HG02642 (cell line): ENCODE data around the gene NOX5.
"Not testable (repeated sequence)": the region's sequence is repeated elsewhere in the genome, so short reads cannot be mapped to it uniquely, and the experiment has no call there.

Experiments
- ATAC-seq: cut with Tn5 transposase; IDR thresholded peaks from one replicate; pipeline ENCODE4 v1.9.1; 2021; ENCODE audit warnings: mild to moderate bottlenecking; ENCODE audit not compliant: unreplicated experiment, poor library complexity

The NOX5 gene, protein sequence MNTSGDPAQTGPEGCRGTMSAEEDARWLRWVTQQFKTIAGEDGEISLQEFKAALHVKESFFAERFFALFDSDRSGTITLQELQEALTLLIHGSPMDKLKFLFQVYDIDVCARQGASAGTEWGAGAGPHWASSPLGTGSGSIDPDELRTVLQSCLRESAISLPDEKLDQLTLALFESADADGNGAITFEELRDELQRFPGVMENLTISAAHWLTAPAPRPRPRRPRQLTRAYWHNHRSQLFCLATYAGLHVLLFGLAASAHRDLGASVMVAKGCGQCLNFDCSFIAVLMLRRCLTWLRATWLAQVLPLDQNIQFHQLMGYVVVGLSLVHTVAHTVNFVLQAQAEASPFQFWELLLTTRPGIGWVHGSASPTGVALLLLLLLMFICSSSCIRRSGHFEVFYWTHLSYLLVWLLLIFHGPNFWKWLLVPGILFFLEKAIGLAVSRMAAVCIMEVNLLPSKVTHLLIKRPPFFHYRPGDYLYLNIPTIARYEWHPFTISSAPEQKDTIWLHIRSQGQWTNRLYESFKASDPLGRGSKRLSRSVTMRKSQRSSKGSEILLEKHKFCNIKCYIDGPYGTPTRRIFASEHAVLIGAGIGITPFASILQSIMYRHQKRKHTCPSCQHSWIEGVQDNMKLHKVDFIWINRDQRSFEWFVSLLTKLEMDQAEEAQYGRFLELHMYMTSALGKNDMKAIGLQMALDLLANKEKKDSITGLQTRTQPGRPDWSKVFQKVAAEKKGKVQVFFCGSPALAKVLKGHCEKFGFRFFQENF

DNA sequence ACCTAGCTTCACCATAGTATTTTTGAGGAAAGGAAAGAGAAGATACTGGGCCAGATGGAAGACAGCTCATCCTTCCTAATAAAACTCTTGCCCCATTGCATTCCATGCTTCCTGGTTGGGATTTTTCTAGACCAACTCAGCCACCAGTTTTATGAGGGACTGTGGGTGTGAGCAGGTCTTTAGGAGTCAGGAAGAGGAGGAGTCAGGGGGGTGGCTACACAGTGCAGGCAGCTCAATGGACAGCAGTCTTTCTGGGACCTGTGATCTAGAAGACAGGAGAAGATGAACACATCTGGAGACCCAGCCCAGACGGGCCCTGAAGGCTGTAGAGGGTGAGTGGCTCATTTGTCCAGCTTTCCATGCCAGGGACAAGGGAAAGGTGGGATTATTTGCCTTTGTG, at the start of gene NOX5:
NOX5 (plus strand) TSS at position 242 of the 400 bp plus-strand sequence; CDS start at position 283, 41 bp downstream.
- ATAC-seq = no peak

DNA sequence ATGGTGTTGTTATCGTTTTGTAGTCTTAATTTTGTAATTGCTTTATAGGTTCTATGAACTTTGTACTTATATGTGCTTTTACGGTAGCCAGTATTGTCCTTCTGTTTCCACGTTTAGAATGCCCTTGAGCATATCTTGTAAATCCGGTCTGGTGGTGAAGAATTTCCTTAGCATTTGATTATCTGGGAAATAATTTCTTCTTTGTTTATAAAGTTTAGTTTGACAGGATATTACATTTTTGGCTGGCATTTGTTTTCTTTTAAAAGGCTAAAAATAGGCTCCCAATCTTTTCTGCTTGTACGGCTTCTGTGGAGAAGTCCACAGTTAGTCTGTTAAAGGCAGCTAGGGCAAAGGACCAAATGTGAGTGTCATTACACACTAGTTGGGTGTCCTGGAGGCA, 47.5 kb upstream of the NOX5 start:
- no peak for ATAC-seq

DNA sequence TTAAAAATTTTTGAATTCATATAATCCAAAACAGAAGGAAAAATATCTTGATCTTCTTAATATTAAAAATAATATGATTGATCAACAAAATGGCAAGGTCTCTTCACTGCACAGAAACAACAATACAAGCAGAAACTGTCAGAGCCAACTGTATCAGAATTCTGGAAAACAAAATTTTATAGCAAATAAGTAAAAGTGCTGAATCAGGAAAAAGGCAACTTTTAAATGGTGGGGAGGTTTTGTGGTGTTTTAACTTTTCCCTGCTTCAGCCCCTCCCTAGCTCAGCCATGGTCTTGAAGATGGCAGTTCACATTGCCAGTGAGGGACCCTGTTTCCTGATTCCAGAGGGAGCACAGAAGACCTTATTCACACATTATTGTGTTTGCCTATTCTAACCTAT, 46.5 kb upstream of the NOX5 start:
- no peak for ATAC-seq

DNA sequence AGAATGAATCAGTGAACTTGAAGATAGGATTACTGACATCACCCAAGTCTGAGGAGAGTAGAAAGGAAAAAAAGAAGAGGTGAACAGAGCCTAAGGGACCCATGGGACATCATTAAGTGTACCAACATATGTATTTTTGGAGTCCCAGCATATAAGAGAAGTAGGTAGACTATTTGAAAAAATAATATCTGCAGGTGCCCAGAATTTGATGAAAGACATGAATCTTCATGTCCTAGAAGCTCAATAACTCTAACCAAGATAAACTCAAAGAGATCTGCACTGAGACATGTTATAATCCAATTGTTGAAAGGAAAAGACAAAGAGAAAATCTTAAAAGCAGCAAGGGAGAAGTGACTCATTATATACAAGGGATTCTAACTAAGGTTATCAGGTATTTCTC, 45.2 kb upstream of the NOX5 start:
- ATAC-seq = no peak

DNA sequence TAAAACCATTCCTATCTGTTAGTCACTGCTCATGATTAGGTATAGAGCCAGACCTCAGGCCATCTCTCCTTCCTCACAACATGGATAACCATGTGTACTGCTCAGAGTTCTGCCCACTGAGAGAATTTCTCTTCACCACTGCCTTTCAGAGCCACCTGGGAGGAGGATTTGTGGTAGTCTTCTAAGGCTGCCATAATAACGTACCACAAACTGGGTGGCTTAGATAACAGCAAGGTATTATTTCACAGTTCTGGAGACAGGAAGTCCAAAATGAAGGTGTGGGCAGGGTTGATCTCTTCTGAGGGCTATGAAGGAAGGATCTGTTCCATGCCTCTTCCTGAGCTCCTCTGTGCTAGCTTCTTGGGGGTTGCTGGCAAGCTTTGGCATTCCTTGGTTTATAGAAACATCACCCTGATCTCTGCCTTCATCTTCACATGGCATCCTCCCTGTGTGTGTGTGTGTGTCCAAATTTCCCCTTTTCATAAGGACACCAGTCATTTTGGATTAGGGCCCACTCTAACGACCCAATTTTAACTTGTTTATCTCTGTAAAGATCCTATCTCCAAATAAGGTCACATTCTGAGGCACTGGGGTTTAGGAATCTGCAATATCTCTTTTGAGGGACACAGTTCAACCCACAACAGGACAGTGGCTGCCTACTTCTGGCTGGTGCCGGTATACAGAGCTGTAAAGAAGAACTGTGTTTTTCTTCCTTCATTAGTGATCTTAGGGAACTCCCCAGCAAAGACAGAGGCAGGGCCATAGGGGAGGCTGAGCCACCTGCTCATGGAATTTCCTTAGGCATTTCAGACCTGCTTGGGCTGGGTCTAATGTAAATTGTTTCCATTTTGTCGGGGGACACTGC, 42.1 kb upstream of the NOX5 start:
- ATAC-seq = no peak

DNA sequence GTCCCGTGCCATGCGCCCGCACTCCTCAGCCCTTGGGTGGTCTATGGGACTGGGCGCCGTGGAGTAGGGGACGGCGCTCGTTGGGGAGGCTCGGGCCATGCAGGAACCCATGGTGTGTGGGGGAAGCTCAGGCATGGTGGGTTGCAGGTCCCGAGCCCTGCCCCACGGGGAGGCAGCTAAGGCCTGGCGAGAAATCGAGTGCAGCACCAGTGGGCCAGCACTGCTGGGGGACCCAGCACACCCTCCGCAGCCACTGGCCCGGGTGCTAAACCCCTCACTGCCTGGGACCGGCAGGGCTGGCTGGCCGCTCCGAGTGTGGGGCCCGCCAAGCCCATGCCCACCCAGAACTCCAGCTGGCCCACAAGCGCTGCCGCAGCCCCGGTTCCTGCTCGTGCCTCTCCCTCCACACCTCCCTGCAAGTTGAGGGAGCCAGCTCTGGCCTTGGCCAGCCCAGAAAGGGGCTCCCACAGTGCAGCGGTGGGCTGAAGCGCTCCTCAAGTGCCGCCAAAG, 38.8 kb upstream of the NOX5 start:
- ATAC-seq = not testable (repeated sequence)

DNA sequence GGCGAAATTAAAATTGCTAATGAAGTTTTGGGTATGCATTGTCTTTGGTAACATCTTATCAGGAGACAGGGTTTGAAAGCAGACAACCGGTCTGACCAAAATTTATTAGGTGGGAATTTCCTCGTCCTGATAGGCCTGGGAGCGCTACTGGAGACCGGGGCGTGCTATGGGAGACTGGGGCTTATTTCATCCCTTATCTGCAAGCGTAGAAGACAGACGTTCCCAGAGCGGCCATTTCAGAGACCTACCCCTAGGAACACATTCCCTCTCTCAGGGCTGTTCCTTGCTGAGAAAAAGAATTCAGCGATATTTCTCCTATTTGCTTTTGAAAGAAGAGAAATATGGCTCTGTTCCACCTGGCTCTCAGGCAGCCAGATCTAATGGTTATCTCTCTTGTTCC, 37.1 kb upstream of the NOX5 start:
- not testable (repeated sequence) for ATAC-seq

DNA sequence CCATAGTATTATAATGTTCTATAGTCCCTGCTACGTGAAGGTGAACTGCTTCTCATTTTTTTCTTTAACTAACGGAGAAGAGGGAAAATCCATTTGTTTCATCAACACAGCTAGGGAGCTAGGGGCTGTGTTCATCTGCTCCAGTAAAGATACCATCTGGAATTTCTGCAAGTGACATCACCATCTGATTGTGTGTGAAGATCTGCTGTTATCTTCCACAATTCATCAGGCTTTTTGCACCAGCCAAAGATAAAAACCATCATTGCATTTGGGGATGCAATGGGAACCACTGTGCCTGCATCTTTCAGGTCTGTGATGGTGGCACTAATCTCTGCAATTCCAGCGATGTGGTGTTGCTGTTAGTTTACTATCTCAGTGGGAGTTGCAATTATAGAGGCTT, 35.5 kb upstream of the NOX5 start:
- ATAC-seq = no peak

DNA sequence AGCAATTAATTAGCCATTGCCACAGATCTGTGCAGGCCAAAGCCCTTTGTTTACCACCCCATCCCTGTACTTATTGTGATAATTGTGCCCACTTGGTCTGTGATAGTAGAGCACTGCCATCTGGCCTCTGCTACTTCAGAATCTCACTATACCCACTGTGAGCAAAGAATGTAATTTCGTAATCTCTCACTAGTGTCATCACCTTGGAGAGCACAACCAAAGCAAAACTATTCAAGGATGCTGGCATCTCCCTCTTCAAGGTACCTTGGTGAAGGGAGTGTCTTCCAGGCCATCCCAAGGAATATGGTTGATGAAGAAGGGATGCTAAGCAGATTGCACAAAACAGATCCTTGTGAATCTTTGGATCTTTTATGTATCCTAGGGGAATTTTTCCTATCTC, 34.7 kb upstream of the NOX5 start:
- no peak for ATAC-seq

DNA sequence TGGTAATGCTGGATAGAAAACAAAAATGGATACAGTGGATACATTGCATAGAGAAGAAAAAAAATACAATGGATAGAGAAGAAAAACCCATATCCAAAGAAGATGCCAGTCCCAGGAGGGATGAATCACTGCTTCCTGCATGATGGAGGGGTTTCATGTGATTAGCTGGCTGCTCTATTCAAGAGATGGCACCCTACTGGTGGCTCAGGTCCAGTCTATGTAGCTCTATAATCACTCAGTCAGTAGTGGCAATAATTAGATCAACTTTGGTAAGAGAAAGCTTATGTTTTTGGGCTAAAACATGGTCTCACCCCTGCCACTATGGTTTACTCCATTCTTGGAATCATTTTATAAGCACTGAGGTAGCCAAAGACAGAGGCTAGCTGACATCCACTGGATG, 33.7 kb upstream of the NOX5 start:
- no peak for ATAC-seq

DNA sequence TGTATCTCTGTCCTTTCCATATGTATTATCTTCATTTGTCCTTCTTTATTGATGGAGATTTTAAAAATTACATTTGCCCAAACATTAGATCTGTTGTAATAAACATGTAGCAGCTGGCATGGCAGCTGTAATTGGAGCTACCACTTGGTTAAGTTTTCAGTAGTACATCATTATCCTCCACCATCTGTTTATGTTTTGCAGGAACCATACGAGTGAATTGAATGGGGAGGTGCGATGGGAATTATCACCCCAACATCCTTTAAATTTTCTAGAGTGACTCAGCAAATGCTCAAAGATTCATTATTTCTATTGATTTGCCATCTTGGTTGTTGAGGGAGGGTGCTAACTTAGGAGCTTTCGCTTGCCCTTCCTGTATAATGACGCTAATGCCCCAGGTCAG, 32.6 kb upstream of the NOX5 start:
- no peak for ATAC-seq

DNA sequence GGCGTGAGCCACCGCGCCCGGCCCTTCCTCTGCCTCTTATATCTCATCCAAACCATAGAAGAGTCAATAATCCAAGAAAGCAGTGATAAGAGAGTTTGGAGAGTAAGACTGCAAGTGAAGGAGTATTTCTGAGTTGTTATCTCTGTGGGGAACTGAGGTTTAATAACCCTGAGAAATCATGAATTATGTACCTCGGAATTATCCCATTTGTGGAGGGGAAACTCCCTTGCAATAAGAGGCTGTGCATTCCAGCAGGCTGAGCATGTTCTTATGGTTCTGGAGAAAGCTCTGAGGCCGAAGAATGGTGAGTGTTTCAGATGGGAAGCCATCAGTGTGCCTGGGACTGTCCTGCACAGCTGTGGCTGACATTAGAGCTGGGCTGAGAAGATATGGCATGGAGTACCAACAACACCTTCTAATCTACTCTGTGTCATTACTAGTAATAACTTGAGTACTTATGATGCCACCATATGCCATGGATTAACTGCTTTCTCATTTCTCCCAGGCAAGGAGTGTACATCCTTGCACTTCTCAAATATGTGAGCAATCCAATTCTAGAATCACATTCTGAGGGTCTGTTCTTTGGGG, 31.4 kb upstream of the NOX5 start:
- no peak for ATAC-seq

DNA sequence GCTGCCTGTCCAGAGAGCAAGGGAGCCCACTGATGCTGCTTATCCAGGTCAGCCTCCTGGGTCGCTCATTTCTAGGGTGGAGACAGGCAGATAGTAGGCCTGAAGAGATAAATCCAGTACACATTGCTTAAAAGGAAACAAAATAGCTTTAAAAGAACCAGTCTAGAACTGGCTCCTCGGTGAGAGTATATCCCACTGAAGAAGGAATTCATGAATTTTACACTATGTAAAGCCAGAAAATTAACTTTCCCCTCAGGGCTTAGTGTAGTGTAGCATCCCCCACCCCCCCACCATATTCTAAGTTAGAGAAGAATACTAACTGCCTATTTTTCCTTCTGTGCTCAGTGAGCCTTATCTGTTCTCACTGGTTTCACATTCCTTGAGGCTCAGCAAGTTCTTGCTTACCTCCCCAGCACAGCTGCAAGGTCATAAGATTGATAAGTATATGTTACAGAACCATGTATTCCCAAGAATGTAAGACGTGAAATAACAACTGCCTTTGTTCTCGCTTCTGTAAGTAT, 30.5 kb upstream of the NOX5 start:
- no peak for ATAC-seq

DNA sequence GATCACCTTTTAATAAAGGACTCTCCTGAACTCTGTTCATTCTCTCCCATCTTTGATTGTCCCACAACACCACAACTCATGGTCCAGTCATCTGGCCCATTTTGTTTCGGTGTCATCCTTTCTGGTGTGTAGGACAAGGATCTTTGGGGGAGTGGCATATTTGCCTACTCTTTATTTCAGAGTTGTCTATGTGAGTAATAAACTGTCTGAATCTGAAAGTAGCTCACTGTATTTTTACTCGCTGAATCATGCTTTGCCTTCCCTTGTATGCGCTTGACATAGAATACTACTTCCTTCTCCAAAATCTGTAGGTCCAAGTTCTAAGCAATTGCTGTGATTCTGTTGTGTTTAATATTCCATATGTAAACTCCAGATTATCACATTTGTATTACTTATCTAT, 29.9 kb upstream of the NOX5 start:
- ATAC-seq = no peak

DNA sequence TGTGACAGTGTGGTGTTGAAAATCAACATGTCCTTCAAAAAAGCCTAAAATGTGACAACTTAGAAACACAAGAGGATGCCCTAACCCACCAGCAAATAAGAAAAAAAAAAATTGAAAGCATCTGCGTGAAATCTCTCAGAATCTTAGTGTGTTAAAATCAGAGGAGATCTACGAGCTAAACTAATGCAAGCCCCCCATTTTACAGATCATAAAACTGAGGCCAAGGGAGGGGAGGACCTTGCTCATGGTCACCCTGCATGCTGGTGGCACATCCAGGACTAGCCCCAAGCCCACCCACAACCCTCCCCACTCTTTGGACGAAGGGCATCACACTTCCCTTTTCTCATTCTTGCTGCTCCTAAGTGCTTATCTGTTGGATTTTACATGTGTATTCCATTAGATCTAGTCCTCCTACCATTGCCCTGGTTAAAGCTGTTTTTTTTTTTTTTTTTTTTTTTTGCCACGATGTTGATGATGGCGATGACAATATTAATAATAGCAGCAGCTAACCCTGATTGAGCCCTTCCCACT, 29.1 kb upstream of the NOX5 start:
- no peak for ATAC-seq

DNA sequence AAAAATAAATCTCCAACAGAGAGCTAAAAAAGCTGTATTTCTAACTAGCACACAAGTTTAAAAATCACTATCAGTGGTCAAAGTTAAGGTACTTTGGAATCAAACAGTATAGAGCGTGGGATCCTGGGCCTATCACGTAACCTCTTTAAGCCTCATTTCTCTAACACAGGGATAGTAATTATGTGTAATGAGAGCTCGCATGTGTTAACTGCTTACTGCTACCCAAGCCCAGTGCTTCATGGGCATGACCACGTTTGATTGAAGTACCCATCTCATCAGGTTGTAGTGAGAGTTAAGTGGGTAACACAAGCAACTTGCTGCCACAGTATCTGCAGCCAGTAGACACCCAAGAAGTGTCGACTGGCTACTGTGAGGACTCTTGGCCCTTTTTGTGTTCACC, 28.2 kb upstream of the NOX5 start:
- ATAC-seq = no peak

DNA sequence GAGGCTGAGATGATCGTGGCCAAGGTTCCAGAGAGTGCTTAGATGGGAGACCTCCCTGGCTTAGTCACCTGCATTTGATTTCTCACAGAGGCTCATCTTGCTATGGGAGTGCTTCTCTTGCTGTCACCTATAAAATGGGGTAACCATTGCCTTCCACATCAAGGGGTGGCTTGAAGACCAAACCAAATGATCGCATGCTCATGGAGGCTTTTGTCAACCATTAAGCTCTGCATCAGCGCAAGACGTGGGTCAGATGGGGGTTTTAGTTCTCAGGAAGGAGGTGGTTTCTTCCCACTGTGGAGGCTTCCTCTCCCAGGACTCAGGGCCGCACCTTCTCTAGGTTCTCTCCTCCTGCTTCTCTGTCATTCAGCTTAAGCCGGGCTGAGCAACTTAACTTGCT, 27.4 kb upstream of the NOX5 start:
- no peak for ATAC-seq

DNA sequence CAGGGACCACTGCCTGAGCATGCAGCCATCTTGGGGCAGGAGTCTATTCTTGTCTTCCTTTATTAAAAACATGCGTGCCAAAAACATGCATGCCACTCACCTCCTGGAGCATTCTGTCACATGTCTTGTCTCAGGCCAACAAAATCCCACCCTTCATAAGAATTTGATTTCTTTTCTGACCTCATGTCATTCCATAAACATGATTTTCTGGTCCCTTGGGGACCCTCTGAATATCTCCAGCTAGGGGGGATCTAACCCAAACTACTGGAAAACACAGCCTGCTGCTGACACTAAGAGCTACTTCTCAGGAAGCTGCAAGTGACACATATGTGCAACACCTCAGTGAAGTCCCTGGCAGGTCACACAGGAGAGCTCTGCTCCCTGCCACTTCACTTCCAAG, 26.8 kb upstream of the NOX5 start:
- no peak for ATAC-seq

DNA sequence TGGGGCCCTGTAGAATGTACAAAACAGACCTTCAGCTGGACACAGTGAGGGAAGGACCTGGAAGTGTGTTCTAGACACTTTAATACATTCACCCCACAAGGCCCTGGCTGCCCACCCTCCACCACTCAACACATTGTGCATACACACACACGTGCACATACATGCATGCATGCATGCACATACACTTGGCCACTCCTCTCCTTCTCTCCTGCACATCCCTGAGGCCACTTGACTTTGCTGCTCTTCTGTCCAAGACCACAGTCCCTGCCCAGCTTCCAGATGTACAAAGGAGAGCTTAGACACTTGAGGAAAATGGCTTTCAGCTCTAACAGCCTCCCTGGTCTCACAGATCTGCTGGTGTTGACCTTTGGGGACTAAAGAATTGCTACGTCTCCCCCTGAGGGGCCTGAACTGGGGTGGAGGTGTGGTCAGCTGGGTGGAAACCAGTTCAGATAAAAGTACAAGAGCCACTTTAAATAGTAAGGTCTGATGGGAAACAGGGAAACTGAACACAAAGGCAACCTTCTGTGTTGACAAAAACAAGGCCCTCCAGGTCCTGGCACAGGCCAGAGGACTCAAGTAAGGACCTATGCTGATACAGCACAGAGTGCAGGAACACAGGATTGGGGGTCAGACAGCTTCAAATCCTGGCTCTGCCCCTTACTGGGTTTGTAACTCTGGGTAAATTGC, 24.8 kb upstream of the NOX5 start:
- ATAC-seq = no peak
